Measurements from ENCODE around the gene IFT80. TPM values are rescaled to one million over a fixed set of nuclear protein-coding genes. Genes with fewer than 3 reads are reported as not detected.

The IFT80 gene
- total RNA-seq, 1 experiment from 2014 or later = 19.3 TPM

DNA sequence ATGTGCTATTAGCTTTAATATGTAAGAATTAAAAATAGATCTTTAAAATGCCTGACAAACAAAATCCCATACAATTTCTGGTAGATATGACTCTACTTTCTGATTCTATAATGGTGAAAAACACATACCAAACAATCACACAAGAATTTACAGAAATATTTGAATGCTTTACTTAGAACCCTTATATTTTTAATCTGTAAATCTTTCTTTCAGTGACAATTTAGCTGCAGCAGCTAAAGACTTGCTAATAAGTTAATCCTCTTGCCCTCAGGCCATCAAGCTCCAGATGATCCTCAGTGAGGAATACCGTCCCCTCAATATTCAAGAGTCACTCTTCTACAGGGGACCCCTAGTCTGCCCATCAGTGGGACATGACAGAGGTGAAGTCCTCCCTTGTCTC is 118.2 kb downstream of the IFT80 start:
- Histone ChIP-seq H3K36me3 (ENCODE audit: control insufficient read depth, insufficient read depth, low read length) (no peaks in the 10 kb centered on the region), H3K4me1 (no peaks in the 10 kb centered on the region), H3K9me3 (no peaks in the 10 kb centered on the region), H3K27me3 (replicated peaks; ENCODE audit: control insufficient read depth, insufficient read depth, low read length) (no peaks in the 10 kb centered on the region), H3K4me3 (ENCODE audit: low read depth, low read length) (no peak overlapping the region)
- CTCF ChIA-PET = no interaction called here
- POLR2A ChIA-PET = no interaction called here
- H3K27ac Mint-ChIP-seq (ENCODE audit: unreplicated experiment) = no peak overlapping the region
- no peaks in the 10 kb centered on the region for H3K9me3 Mint-ChIP-seq (ENCODE audit: unreplicated experiment)
- TF ChIP-seq, protein P1, sequence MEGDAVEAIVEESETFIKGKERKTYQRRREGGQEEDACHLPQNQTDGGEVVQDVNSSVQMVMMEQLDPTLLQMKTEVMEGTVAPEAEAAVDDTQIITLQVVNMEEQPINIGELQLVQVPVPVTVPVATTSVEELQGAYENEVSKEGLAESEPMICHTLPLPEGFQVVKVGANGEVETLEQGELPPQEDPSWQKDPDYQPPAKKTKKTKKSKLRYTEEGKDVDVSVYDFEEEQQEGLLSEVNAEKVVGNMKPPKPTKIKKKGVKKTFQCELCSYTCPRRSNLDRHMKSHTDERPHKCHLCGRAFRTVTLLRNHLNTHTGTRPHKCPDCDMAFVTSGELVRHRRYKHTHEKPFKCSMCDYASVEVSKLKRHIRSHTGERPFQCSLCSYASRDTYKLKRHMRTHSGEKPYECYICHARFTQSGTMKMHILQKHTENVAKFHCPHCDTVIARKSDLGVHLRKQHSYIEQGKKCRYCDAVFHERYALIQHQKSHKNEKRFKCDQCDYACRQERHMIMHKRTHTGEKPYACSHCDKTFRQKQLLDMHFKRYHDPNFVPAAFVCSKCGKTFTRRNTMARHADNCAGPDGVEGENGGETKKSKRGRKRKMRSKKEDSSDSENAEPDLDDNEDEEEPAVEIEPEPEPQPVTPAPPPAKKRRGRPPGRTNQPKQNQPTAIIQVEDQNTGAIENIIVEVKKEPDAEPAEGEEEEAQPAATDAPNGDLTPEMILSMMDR (IDR thresholded peaks at IDR 0.05; ENCODE audit: insufficient read depth in 1 of 2, low read depth in 1 of 2, low read length in 1 of 2, severe bottlenecking in 1 of 2, unreplicated experiment in 1 of 2) = no peak
- intact Hi-C loops (cut with micrococcal nuclease; ENCODE audit: unreplicated experiment) = no loop called here
- no peak overlapping the region for H3K4me3 Mint-ChIP-seq (ENCODE audit: unreplicated experiment)
- H3K36me3 Mint-ChIP-seq (ENCODE audit: insufficient read depth, unreplicated experiment) = no peaks in the 10 kb centered on the region
- no peaks in the 10 kb centered on the region for H3K27me3 Mint-ChIP-seq (ENCODE audit: insufficient read depth, unreplicated experiment)
- no TSS peak for BruUV-seq (replicated peaks)
- no peak for DNase-seq
- H3K4me1 Mint-ChIP-seq (ENCODE audit: low read depth, unreplicated experiment) = no peaks in the 10 kb centered on the region

DNA sequence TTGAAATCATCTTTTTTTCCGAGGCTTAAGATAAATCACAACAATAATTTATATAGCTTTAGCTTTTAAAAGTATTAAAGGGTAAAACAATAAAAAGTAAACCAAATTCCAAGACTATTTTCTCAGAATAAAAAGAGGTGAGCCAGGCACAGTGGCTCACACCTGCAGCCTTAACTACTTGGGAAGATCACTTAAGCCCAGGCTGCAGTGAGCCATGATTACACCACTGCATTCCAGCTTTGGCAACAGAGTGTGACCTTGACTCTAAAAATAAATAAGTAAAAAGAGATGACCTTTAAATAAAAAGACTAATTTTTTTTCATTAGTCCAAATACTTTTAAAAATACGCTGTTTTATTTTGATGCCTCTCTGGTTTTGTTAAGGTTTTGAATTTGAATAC is 119.4 kb downstream of the IFT80 start:
- no peaks in the 10 kb centered on the region for H3K4me1 Mint-ChIP-seq (ENCODE audit: low read depth, unreplicated experiment)
- H3K27me3 Mint-ChIP-seq (ENCODE audit: insufficient read depth, unreplicated experiment) = no peaks in the 10 kb centered on the region
- CTCF ChIA-PET = no interaction called here
- BruUV-seq (replicated peaks) = no TSS peak
- no peak overlapping the region for H3K4me3 Mint-ChIP-seq (ENCODE audit: unreplicated experiment)
- Histone ChIP-seq H3K4me1 (no peaks in the 10 kb centered on the region), H3K27me3 (replicated peaks; ENCODE audit: control insufficient read depth, insufficient read depth, low read length) (no peaks in the 10 kb centered on the region), H3K4me3 (ENCODE audit: low read depth, low read length) (no peak overlapping the region), H3K9me3 (no peaks in the 10 kb centered on the region), H3K36me3 (ENCODE audit: control insufficient read depth, insufficient read depth, low read length) (no peaks in the 10 kb centered on the region)
- no peaks in the 10 kb centered on the region for H3K36me3 Mint-ChIP-seq (ENCODE audit: insufficient read depth, unreplicated experiment)
- TF ChIP-seq, protein P1 (IDR thresholded peaks at IDR 0.05; ENCODE audit: insufficient read depth in 1 of 2, low read depth in 1 of 2, low read length in 1 of 2, severe bottlenecking in 1 of 2, unreplicated experiment in 1 of 2) = no peak
- H3K27ac Mint-ChIP-seq (ENCODE audit: unreplicated experiment) = no peak overlapping the region
- H3K9me3 Mint-ChIP-seq (ENCODE audit: unreplicated experiment) = no peaks in the 10 kb centered on the region
- DNase-seq = no peak
- intact Hi-C loops (cut with micrococcal nuclease; ENCODE audit: unreplicated experiment) = no loop called here
- POLR2A ChIA-PET = no interaction called here

DNA sequence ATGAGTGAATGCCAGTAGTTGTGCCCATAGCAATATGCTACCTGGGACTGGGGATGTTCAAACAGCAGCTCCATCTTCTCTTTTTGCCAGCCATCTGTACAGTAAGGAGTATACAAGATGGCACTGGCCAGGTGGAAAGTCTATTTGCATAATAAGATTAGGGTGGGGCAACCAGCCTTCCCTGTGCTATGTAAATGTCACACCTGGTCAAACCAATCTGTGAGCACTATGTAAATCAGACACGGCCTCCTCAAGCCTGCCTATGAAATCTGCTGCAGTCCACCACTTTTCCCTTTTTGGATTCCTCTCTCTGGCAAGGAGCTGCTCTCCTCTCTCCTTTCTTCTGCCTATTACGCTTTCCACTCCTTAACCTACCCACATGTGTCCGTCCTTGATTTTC is 120.8 kb downstream of the IFT80 start:
- H3K4me3 ChIP-seq (ENCODE audit: low read depth, low read length) = no peak overlapping the region
- no peaks in the 10 kb centered on the region for H3K9me3 Mint-ChIP-seq (ENCODE audit: unreplicated experiment)
- no peaks in the 10 kb centered on the region for H3K9me3 ChIP-seq
- peak; percentile 24 to 37 for DNase-seq
- no peaks in the 10 kb centered on the region for H3K4me1 ChIP-seq
- BruUV-seq (replicated peaks) = no TSS peak
- no peaks in the 10 kb centered on the region for H3K36me3 ChIP-seq (ENCODE audit: control insufficient read depth, insufficient read depth, low read length)
- no peak overlapping the region for H3K27ac Mint-ChIP-seq (ENCODE audit: unreplicated experiment)
- no peaks in the 10 kb centered on the region for H3K27me3 Mint-ChIP-seq (ENCODE audit: insufficient read depth, unreplicated experiment)
- H3K36me3 Mint-ChIP-seq (ENCODE audit: insufficient read depth, unreplicated experiment) = no peaks in the 10 kb centered on the region
- H3K4me1 Mint-ChIP-seq (ENCODE audit: low read depth, unreplicated experiment) = peaks cover 11% of the 10 kb centered on the region
- no peak overlapping the region for H3K4me3 Mint-ChIP-seq (ENCODE audit: unreplicated experiment)
- H3K27me3 ChIP-seq (replicated peaks; ENCODE audit: control insufficient read depth, insufficient read depth, low read length) = no peaks in the 10 kb centered on the region
- CTCF ChIA-PET = interaction anchor here (1.3 kb wide), 1 partner anchor 53 kb away, joined by 4 read pairs; the partner anchor contains the start of gene C3orf80
- TF ChIP-seq, protein P1 (IDR thresholded peaks at IDR 0.05; ENCODE audit: insufficient read depth in 1 of 2, low read depth in 1 of 2, low read length in 1 of 2, severe bottlenecking in 1 of 2, unreplicated experiment in 1 of 2) = no peak
- POLR2A ChIA-PET = no interaction called here
- intact Hi-C loops (cut with micrococcal nuclease; ENCODE audit: unreplicated experiment) = no loop called here

Measured in Caco-2 (cell line).